GM11168 (cell line): ENCODE measurements around the gene ITGB1BP1.

Experiments
- in situ Hi-C: fragments of 300-500 bp; cut with MboI; formaldehyde crosslinking; loops from one replicate; pipeline ENCODE4 v1.12.0; 2022; ENCODE audit warnings: low sequenced_read_pairs; ENCODE audit not compliant: unreplicated experiment

Gene ITGB1BP1

GRCh38 chr2:9355270-9355669 lies 68.1 kb downstream of the ITGB1BP1 start:
- in situ Hi-C loops = no loop called here

GRCh38 chr2:9354318-9354717 lies 69.0 kb downstream of the ITGB1BP1 start:
- in situ Hi-C loops = no loop called here
